Nucleus accumbens (tissue), 56 donors: ENCODE data around the gene PPM1F.

Source experiments
- DNase-seq, 56 donors: peaks; one replicate each; lab custom pipeline; 2025; lab: John Stamatoyannopoulos, UW

Gene PPM1F

GRCh38 chr22:21952586-21953571, at the start of gene PPM1F:
Gene PPM1F, minus strand, starts transcription at chr22:21952848. Its CDS starts 6,800 bp downstream, at chr22:21946048.
- peak in 52 of 56 donors; percentile 23 to 87 (median 75) for DNase-seq

GRCh38 chr22:22001664-22002525, 49.2 kb upstream of the PPM1F start:
- no peak for DNase-seq

- no peak for DNase-seq
These were observed 46.1 kb upstream of the PPM1F start for GRCh38 chr22:21998595-21999247.

- no peak for DNase-seq
These were observed 43.6 kb upstream of the PPM1F start for GRCh38 chr22:21996175-21996720.

- no peak for DNase-seq
These were observed 43.0 kb upstream of the PPM1F start for GRCh38 chr22:21995660-21996059.

GRCh38 chr22:21994881-21995444, 42.3 kb upstream of the PPM1F start:
- DNase-seq: no peak

GRCh38 chr22:21992593-21993237, 40.1 kb upstream of the PPM1F start:
- DNase-seq: no peak

GRCh38 chr22:21991774-21992173, 39.1 kb upstream of the PPM1F start:
- no peak for DNase-seq

- no peak for DNase-seq
These were observed 38.6 kb upstream of the PPM1F start for GRCh38 chr22:21991304-21991596.

- no peak for DNase-seq
These were observed 38.0 kb upstream of the PPM1F start for GRCh38 chr22:21990445-21991303.

GRCh38 chr22:21989049-21989448, 36.4 kb upstream of the PPM1F start:
- DNase-seq: no peak

- DNase-seq: no peak
These were observed 32.6 kb upstream of the PPM1F start for GRCh38 chr22:21985214-21985613.

GRCh38 chr22:21984793-21985192, 32.1 kb upstream of the PPM1F start:
- no peak for DNase-seq

- DNase-seq: peak in 55 of 56 donors; percentile 22 to 87 (median 70)
These were observed 29.8 kb upstream of the PPM1F start, which contains the start of gene TOP3B for GRCh38 chr22:21982338-21982965. Gene TOP3B, minus strand, starts transcription at chr22:21982787. Its CDS starts 7,078 bp downstream, at chr22:21975709.

GRCh38 chr22:21981874-21982273, 29.2 kb upstream of the PPM1F start:
- DNase-seq: no peak

GRCh38 chr22:21980547-21980946, 27.9 kb upstream of the PPM1F start:
- DNase-seq: no peak

- DNase-seq: no peak
These were observed 26.1 kb upstream of the PPM1F start for GRCh38 chr22:21978564-21979386.
